Activated CD4-positive, alpha-beta T cell treated with anti-CD3 and anti-CD28 coated beads for 36 hours (primary cell): ENCODE measurements around the gene JAM3. TPM values are rescaled to one million over a fixed set of nuclear protein-coding genes. Genes with fewer than 3 reads are reported as not detected.

Source experiments
- ATAC-seq: fragments of 200-7000 bp; cut with Tn5 transposase; one replicate; pipeline ENCODE4 v1.10.0; 2021; ENCODE audit warnings: mild to moderate bottlenecking, moderate library complexity
- CTCF ChIA-PET: fragments of 350-600 bp; sonication (Branson Sonifier 250); formaldehyde crosslinking; loops from one replicate; lab custom pipeline; 2021; ENCODE audit warnings: antibody characterized with exemption; lab: Charles Lee
- POLR2A ChIA-PET: fragments of 350-600 bp; sonication (Branson Sonifier 250); formaldehyde crosslinking; loops from one replicate; lab custom pipeline; 2021; ENCODE audit warnings: antibody characterized with exemption, inconsistent platforms; lab: Charles Lee
- DNase-seq: peaks from one replicate; pipeline ENCODE4 v3.0.0-alpha.2; 2020
- H3K27ac Mint-ChIP-seq: one replicate; pipeline ENCODE4 v1.8.0; 2021; ENCODE audit warnings: mixed read lengths
- H3K27me3 Mint-ChIP-seq: one replicate; pipeline ENCODE4 v1.8.0; 2021; ENCODE audit warnings: mixed read lengths
- H3K36me3 Mint-ChIP-seq: one replicate; pipeline ENCODE4 v1.8.0; 2021; ENCODE audit warnings: low read depth, mixed read lengths
- H3K4me1 Mint-ChIP-seq: one replicate; pipeline ENCODE4 v1.8.0; 2021; ENCODE audit warnings: mixed read lengths
- H3K4me3 Mint-ChIP-seq: one replicate; pipeline ENCODE4 v1.8.0; 2021; ENCODE audit warnings: mild to moderate bottlenecking, moderate library complexity, mixed read lengths
- H3K9me3 Mint-ChIP-seq: one replicate; pipeline ENCODE4 v1.8.0; 2021; ENCODE audit warnings: low read depth, mixed read lengths
- intact Hi-C, 2 experiments: fragments of 100-400 bp; cut with DNase I in 1 of 2; cut with micrococcal nuclease in 1 of 2; formaldehyde crosslinking; loops; one replicate each; pipeline versions ENCODE4 v1.14.2 to v1.15.1; 2022 to 2024; cut with DNase I, micrococcal nuclease
- total RNA-seq, 2 experiments: library from RNA; stranded (reverse); gene quantifications; one replicate each; pipeline ENCODE4 v1.2.3, GENCODE V29; 2021

JAM3 gene
- total RNA-seq, 2 experiments from 2014 or later: 15.3 to 17.5 TPM

DNA sequence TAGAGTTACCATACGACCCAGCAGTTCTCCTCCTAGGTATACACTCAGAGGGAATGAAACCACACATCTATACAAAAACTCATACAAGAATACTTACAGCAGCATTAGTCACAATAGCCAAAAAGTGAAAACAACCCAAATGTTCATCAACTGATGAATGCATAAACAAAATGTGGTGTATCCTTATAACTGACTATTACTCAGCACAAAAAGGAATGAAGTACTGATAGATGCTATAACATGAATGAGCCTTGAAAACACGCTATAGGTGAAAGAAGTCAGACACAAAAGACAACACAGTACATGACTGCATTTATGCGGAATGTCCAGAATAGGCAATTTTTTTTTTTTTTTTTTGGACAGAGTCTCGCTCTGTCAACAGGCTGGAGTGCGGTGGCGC, 131.8 kb downstream of the JAM3 start:
- Mint-ChIP-seq H3K27ac (no peak overlapping the region), H3K4me3 (no peak overlapping the region), H3K9me3 (no peaks in the 10 kb centered on the region), H3K4me1 (peaks cover 5% of the 10 kb centered on the region), H3K36me3 (peaks cover 74% of the 10 kb centered on the region), H3K27me3 (no peaks in the 10 kb centered on the region)
- intact Hi-C loops: no loop called here
- ATAC-seq: peak; percentile 16
- CTCF ChIA-PET: interaction anchor here (0.6 to 0.8 kb wide), 2 partner anchors 8 to 380 kb away, joined by 3 read pairs; no protein-coding TSS in a partner anchor
- DNase-seq: no peak
- POLR2A ChIA-PET: interaction anchor here (0.6 kb wide), 1 partner anchor 37 kb away, joined by 9 read pairs; no protein-coding TSS in a partner anchor

Other genes with a start within 250 kb of the JAM3 start
- gene SPATA19, start 223.6 kb upstream of the JAM3 start, total RNA-seq: not detected
- gene IGSF9B, start 112.1 kb upstream of the JAM3 start, total RNA-seq: 10 to 100 TPM; 79.0 to 84.2 TPM
- 10 to 100 TPM; 78.9 to 92.1 TPM for gene NCAPD3, start 154.9 kb downstream of the JAM3 start, total RNA-seq
- gene VPS26B, start 155.6 kb downstream of the JAM3 start, total RNA-seq: 10 to 100 TPM; 32.4 to 32.5 TPM
- gene THYN1, start 184.3 kb downstream of the JAM3 start, total RNA-seq: 10 to 100 TPM; 75.5 to 89.5 TPM
- gene ACAD8, start 184.5 kb downstream of the JAM3 start, total RNA-seq: 10 to 100 TPM; 12.4 to 16.6 TPM
- gene GLB1L3, start 207.3 kb downstream of the JAM3 start, total RNA-seq: 10 to 100 TPM; 11.7 to 12.2 TPM